GM12874 (cell line): ENCODE data around the gene SCGB1C1.

Source experiments
- CTCF ChIP-seq: IDR thresholded peaks from 2 replicates; pipeline ENCODE4 v1.5.1; 2011; ENCODE audit warnings: low read depth, mild to moderate bottlenecking, control low read depth, low read length, moderate library complexity; ENCODE audit not compliant: insufficient read depth

The SCGB1C1 gene

DNA sequence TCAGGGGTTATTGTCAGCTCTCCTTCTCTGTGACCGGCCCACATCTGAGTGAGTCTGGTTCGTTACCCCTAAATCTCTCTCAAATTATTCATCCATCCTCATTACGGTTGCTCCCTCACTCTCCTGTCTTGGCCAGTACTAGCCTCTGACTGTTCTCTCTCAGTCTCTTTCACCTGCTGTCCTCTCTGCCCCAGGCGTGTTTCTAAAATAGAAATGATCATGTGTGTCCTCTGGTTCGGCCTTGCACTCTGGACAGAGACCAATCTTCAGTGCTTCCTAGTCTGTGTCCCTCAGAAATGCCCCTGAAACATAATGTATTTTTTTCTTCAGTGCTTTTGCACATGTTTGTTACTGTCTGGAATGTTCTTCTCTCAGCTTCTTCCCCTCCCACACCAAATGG is 48.8 kb downstream of the SCGB1C1 start:
- no peak for TF ChIP-seq CTCF
